ENCODE measurements around the gene GREB1.

GREB1 gene

DNA sequence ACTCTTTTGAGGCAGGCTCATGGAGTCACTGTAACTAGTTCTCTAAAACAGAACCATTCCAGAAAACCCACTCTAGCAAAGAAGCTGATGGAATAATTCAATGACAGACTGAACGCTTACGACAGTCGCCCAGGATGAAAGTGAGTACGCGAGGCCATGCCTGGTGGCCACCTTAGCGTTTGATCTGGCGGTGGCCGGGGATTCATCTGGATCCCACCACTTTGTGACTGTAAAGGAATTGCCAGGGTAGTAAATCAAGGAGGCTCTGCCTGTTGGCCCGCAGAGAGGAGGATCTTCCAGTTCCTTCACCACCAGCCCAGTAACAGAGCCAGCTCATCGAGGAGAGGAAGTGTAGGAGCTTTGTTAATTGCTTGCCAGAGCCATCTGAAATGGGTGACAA lies 34.6 kb downstream of the GREB1 start:
- Histone ChIP-seq H3K36me3 (ENCODE audit: insufficient read depth, low read depth, low read length) (peaks cover 6% of the 10 kb centered on the region; the same call in 1 of the 2 replicates), H3K9me3 (ENCODE audit: insufficient read depth, low read depth, low read length) (no peaks in the 10 kb centered on the region), H3K4me3 (ENCODE audit: low read length) (no peak overlapping the region), H3K27me3 (ENCODE audit: insufficient read depth, low read length) (no peaks in the 10 kb centered on the region), H3K4me1 (ENCODE audit: insufficient read depth, low read length) (peaks cover 5% of the 10 kb centered on the region; the same call in 1 of the 2 replicates), H3K27ac (ENCODE audit: low read length) (no peak overlapping the region), H3K9ac (ENCODE audit: low read depth, low read length) (no peak overlapping the region)

DNA sequence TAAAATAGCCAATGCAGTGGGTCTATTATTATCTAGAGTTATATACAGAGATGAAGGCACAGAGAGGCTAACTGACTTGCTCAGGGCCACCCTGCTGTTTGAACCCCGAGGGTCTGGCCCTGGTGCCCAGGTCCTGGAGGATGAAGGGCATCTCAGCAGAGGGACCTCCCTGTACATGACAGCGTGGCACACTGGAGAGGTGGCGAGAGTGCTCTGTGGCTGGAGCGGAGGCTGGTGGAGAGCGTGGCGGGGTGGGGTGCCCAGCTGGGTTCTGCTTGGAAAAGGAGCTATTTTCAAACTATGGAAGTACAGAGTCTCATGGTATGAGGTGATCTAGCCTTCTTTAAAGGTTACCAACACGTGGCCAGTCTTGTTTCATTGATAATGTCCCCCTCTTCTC lies 35.8 kb downstream of the GREB1 start:
- H3K27ac ChIP-seq (ENCODE audit: low read length): no peak overlapping the region
- peaks cover 6% of the 10 kb centered on the region; the same call in 1 of the 2 replicates for H3K36me3 ChIP-seq (ENCODE audit: insufficient read depth, low read depth, low read length)
- H3K4me1 ChIP-seq (ENCODE audit: insufficient read depth, low read length): peaks cover 13% of the 10 kb centered on the region; the same call in 1 of the 2 replicates
- H3K27me3 ChIP-seq (ENCODE audit: insufficient read depth, low read length): no peaks in the 10 kb centered on the region
- no peak overlapping the region for H3K4me3 ChIP-seq (ENCODE audit: low read length)
- H3K9ac ChIP-seq (ENCODE audit: low read depth, low read length): no peak overlapping the region
- no peaks in the 10 kb centered on the region for H3K9me3 ChIP-seq (ENCODE audit: insufficient read depth, low read depth, low read length)

DNA sequence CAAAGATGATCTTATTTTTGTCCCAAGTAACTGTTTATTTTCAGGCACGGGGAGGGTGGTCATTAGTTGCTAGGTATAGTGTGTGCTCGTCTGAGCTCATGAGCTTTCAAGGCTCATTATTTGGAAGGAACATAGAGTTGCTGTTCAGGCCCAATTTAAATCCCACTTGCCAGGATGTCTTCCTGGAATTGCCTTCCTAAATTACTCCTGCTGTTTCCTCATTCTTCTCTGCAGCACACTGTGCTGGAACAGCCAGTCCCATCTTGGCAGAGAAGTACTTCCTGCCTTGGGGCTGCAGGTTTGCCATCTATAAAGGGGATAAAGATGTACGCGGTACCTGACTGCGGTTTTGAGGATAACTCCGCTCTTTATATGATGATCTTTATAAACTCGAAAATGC lies 37.3 kb downstream of the GREB1 start:
- Histone ChIP-seq H3K4me3 (ENCODE audit: low read length) (no peak overlapping the region), H3K4me1 (ENCODE audit: insufficient read depth, low read length) (peaks cover 13% of the 10 kb centered on the region; the same call in 1 of the 2 replicates), H3K9ac (ENCODE audit: low read depth, low read length) (no peak overlapping the region), H3K27me3 (ENCODE audit: insufficient read depth, low read length) (no peaks in the 10 kb centered on the region), H3K27ac (ENCODE audit: low read length) (no peak overlapping the region), H3K36me3 (ENCODE audit: insufficient read depth, low read depth, low read length) (peaks cover 6% of the 10 kb centered on the region; the same call in 1 of the 2 replicates), H3K9me3 (ENCODE audit: insufficient read depth, low read depth, low read length) (no peaks in the 10 kb centered on the region)

DNA sequence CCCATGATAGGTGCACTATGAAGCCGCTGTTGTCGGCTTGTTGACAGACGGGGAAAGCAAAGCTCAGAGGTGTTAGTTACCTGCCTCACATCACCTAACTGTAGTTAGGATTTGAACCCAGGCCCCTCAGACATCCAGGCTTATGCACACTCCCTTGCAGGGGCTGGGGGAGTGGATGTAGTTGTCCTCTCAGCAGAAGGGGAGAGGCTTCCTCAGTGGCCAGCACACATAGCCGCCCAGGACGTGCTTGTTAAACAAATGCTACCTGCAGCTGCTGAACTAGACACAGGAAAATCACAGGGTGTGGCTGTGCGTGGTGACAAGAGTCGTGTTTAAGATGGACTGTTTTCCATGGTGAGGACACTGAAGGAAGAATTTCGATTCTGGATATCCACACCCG lies 39.2 kb downstream of the GREB1 start:
- no peaks in the 10 kb centered on the region for H3K9me3 ChIP-seq (ENCODE audit: insufficient read depth, low read depth, low read length)
- H3K27me3 ChIP-seq (ENCODE audit: insufficient read depth, low read length): no peaks in the 10 kb centered on the region
- peaks cover 5% of the 10 kb centered on the region for H3K36me3 ChIP-seq (ENCODE audit: insufficient read depth, low read depth, low read length)
- no peak overlapping the region for H3K4me3 ChIP-seq (ENCODE audit: low read length)
- peaks cover 13% of the 10 kb centered on the region; the same call in 1 of the 2 replicates for H3K4me1 ChIP-seq (ENCODE audit: insufficient read depth, low read length)
- H3K27ac ChIP-seq (ENCODE audit: low read length): no peak overlapping the region
- no peak overlapping the region for H3K9ac ChIP-seq (ENCODE audit: low read depth, low read length)

DNA sequence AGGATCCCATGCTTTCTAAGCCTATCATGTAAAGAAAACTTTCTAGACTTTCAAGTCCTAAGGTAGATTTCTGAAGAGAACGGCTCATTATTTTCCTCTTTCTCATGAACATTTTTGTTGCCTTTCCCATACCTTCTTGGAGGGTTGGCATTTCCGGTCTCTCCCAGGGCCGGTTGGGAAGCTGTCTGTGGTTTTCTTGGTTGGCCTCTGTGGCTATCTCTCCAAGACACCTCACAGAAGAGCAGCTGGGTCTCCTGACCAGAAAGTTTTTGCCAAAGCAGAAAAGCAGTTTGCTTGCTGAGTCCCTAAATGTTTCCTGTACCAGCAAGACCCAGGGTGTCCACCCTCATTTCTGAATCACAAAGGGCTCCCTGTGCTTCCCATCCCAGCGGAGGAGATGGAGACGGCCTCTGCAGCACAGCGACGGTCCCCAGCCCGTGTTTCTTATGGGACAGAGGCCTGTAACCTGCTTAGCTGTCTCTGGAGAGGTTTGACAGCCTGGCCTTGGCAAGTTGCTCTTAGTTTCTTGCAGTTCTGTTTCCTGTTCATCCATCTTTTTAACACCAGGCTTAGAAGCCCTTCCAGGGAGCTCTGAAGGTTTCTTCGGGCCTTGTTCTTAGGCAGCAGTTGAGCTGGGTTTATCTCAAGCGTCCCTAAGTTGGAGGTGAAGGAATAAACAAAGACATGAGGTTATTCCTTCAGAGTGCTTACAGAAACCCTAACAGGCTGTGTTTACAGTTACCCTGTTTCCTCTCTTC lies 39.8 kb downstream of the GREB1 start:
- Histone ChIP-seq H3K36me3 (ENCODE audit: insufficient read depth, low read depth, low read length) (no peaks in the 10 kb centered on the region; the same call in none of the 2 replicates), H3K4me1 (ENCODE audit: insufficient read depth, low read length) (peaks cover 13% of the 10 kb centered on the region; the same call in 1 of the 2 replicates), H3K27ac (ENCODE audit: low read length) (no peak overlapping the region), H3K27me3 (ENCODE audit: insufficient read depth, low read length) (no peaks in the 10 kb centered on the region), H3K9ac (ENCODE audit: low read depth, low read length) (no peak overlapping the region), H3K4me3 (ENCODE audit: low read length) (no peak overlapping the region), H3K9me3 (ENCODE audit: insufficient read depth, low read depth, low read length) (no peaks in the 10 kb centered on the region)

DNA sequence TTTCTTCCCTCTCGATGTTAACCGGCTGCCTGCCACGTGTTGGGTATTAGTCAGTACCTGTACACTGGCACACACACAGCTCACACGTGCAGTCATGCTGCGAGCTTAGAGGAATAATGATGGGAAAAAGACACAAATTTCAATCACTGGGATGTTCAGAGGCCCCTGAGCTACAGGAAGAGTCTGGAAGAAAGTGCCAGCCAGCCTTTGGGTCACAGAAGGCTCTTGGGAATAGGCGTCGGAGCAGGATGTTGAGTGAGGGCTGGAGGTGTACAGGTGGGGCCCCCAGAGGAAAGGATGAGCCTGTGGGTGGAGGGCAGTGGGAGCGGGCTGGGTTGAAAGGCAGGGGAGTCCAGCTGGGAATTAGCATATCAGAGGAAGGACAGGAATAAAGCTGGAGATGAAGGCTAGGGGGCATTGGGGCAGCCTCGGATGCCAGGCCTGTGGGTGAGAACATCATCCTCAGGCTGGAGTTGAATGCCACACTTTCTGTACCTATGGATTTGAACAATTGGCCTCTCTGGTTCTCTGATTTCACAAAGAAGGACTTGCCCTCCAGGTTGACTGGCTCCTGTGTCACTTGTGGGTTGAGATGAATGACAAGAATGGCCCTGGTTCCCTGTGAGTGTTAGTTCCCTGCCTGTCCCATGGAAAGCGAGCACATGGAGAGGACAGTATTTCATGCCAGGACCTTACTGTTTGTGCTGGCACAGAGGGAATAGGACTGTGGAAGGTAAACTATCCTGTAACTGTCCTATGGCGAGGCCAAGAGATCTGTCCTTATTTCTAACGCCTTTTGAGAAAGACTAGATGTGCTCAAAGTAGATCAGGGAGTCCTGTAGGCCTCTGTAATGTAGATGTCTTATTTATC lies 40.6 kb downstream of the GREB1 start:
- no peak overlapping the region for H3K9ac ChIP-seq (ENCODE audit: low read depth, low read length)
- H3K27me3 ChIP-seq (ENCODE audit: insufficient read depth, low read length): no peaks in the 10 kb centered on the region
- no peak overlapping the region for H3K27ac ChIP-seq (ENCODE audit: low read length)
- H3K4me1 ChIP-seq (ENCODE audit: insufficient read depth, low read length): peaks cover 13% of the 10 kb centered on the region; the same call in 1 of the 2 replicates
- H3K9me3 ChIP-seq (ENCODE audit: insufficient read depth, low read depth, low read length): no peaks in the 10 kb centered on the region
- H3K4me3 ChIP-seq (ENCODE audit: low read length): no peak overlapping the region
- H3K36me3 ChIP-seq (ENCODE audit: insufficient read depth, low read depth, low read length): peaks cover 6% of the 10 kb centered on the region

DNA sequence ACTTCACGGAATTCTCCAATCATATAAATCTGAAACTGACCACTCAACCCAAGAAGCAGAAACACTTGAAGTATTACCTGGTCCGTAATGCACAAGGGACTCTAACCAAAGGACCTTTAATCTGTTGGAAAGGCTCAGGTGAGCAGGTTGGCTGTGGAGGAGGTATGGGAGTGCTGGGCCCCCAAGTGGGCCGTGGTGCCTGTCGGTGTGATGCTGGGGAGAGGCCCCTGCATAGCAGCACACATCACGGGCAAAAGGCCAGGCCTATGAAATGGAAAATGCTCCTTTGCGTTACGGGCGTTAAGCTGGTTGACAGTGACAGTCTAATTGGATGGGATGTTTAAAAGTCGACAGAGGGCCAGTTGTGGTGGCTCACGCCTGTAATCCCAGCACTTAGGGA lies 42.6 kb downstream of the GREB1 start:
- Histone ChIP-seq H3K9me3 (ENCODE audit: insufficient read depth, low read depth, low read length) (no peaks in the 10 kb centered on the region), H3K36me3 (ENCODE audit: insufficient read depth, low read depth, low read length) (peaks cover 17% of the 10 kb centered on the region), H3K27me3 (ENCODE audit: insufficient read depth, low read length) (no peaks in the 10 kb centered on the region), H3K4me3 (ENCODE audit: low read length) (no peak overlapping the region), H3K27ac (ENCODE audit: low read length) (no peak overlapping the region), H3K9ac (ENCODE audit: low read depth, low read length) (no peak overlapping the region), H3K4me1 (ENCODE audit: insufficient read depth, low read length) (peaks cover 13% of the 10 kb centered on the region; the same call in 1 of the 2 replicates)

DNA sequence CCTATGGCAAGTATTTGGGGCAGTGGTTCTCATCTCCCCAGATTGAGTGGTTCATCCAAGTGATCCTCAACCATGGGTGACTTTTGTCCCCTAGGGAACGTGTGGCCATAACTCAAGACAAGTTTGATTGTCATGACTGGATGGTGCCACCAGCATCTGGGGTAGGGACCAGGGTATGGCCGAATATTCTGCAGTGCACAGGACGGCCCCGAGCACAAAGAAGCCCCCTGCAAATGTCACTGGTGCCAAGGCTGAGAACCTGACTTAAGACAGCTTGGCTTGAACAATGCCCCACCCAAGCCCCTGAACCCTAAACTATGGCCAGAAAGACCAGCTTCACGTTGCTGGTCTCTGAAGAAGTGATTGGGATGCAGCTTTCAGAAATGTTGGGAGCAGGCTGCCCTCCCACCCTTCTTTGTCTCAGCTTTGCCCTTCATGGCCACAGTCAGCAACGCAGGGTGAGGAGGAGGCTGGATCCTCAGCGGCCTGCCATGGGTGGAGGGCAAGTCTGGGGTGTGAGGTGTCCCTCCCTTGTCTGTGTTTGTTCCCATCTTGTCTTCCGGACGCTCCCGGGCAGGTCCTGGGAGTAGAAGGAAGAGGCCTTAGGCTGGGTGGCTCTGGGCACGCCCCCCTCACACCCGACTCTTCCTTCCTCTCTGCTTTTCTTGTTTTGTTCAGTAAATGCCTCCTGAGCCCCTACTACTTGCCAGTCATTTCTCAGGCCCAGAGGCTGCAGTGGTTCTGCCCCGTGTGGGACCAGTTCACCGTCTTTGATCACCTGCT lies 43.4 kb downstream of the GREB1 start:
- H3K9me3 ChIP-seq (ENCODE audit: insufficient read depth, low read depth, low read length): no peaks in the 10 kb centered on the region
- peaks cover 13% of the 10 kb centered on the region; the same call in 1 of the 2 replicates for H3K4me1 ChIP-seq (ENCODE audit: insufficient read depth, low read length)
- H3K36me3 ChIP-seq (ENCODE audit: insufficient read depth, low read depth, low read length): peaks cover 20% of the 10 kb centered on the region
- H3K27me3 ChIP-seq (ENCODE audit: insufficient read depth, low read length): no peaks in the 10 kb centered on the region
- H3K9ac ChIP-seq (ENCODE audit: low read depth, low read length): no peak overlapping the region
- no peak overlapping the region for H3K27ac ChIP-seq (ENCODE audit: low read length)
- no peak overlapping the region for H3K4me3 ChIP-seq (ENCODE audit: low read length)

DNA sequence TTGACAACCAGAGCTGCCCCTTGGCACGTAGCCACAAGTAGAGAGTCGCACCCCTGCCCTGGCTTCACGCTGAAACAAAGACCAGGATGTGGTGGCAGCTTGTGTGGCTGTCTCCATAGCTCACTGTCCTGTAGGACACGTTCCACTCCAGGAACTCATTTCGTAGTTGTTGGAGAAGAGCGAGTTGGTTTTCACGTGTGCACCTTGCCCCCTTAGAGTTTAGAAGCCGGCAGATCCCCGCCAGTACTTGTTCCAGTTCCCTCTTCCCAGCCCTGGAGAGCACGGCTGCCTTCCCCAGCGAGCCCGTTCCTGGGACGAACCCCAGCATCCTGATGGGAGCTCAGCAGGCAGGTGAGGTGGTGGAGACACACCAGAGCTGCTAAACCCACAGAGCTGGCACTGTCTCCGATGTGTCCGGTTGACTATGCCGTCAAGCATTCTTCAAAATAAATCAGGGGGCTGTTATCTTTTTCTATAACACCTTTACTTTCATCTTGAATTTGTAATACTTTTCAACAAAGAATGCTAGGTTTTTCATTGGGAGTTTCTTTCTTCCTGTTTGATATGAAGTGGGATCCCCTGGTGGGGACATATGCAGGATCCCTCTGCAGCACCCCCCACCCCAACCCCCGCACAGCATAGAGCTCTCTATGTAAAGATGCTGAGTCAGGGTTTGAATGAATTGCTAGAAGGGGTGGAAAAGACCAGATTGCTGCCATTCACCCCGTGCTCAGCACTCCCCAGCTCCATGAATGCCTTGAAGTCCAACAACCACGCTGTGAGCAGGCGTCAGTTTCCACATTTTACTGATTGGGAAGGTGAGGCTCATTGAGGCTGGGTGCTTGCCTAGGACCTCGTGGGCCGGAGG lies 44.5 kb downstream of the GREB1 start:
- no peak overlapping the region for H3K9ac ChIP-seq (ENCODE audit: low read depth, low read length)
- H3K36me3 ChIP-seq (ENCODE audit: insufficient read depth, low read depth, low read length): peaks cover 20% of the 10 kb centered on the region
- H3K27ac ChIP-seq (ENCODE audit: low read length): no peak overlapping the region

DNA sequence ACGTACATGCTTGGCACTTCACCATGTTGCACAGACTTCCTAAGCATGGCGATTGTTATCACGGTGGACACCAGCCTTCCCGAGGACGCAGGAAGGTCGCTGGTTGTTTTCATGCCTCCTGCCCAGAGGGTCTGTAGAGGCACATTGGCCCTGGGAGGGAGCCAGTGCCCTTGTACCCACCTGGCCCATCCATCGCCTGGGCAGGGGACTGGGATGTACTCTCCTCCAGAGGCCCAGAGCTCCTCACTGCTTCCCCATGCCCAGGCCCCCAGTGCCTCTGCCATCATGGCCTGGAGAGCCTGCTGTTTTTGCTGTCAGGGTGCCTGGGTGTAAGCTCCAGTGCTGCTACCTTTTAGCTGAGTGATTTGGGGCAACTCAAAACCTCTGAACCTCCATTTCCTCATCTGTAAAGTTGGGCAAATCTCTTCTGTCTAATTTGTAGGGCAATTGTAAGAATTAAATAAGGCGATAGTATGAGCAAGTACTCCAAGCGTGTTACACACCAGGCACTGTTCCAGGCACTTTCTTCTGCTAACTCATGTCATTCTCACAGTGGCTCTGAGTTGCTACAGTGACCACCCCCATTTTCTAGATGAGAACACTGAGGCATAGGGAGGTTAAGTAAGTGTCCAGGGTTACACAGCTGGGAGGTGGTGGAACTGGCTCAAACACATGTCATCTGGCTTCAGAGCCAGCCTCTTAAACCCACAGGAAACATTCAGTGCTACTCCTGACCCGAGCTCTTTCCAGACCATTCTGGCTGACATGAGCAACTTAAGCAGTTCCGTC lies 45.3 kb downstream of the GREB1 start:
- H3K9me3 ChIP-seq (ENCODE audit: insufficient read depth, low read depth, low read length): no peaks in the 10 kb centered on the region
- peaks cover 20% of the 10 kb centered on the region for H3K36me3 ChIP-seq (ENCODE audit: insufficient read depth, low read depth, low read length)
- H3K27me3 ChIP-seq (ENCODE audit: insufficient read depth, low read length): no peaks in the 10 kb centered on the region
- peaks cover 7% of the 10 kb centered on the region; the same call in 1 of the 2 replicates for H3K4me1 ChIP-seq (ENCODE audit: insufficient read depth, low read length)
- no peak overlapping the region for H3K9ac ChIP-seq (ENCODE audit: low read depth, low read length)
- no peak overlapping the region for H3K4me3 ChIP-seq (ENCODE audit: low read length)
- no peak overlapping the region for H3K27ac ChIP-seq (ENCODE audit: low read length)

More for the DNA sequence above, 44.5 kb downstream of the GREB1 start:
- H3K9me3 ChIP-seq (ENCODE audit: insufficient read depth, low read depth, low read length): no peaks in the 10 kb centered on the region
- H3K27me3 ChIP-seq (ENCODE audit: insufficient read depth, low read length): no peaks in the 10 kb centered on the region
- peaks cover 14% of the 10 kb centered on the region; the same call in 1 of the 2 replicates for H3K4me1 ChIP-seq (ENCODE audit: insufficient read depth, low read length)
- H3K4me3 ChIP-seq (ENCODE audit: low read length): no peak overlapping the region

Measured in iPS-20b (cell line).